ENCODE data around the gene MED13L.
A peak's percentile ranks its signal among the peaks of the same experiment; 100 is the strongest.

The MED13L gene

DNA sequence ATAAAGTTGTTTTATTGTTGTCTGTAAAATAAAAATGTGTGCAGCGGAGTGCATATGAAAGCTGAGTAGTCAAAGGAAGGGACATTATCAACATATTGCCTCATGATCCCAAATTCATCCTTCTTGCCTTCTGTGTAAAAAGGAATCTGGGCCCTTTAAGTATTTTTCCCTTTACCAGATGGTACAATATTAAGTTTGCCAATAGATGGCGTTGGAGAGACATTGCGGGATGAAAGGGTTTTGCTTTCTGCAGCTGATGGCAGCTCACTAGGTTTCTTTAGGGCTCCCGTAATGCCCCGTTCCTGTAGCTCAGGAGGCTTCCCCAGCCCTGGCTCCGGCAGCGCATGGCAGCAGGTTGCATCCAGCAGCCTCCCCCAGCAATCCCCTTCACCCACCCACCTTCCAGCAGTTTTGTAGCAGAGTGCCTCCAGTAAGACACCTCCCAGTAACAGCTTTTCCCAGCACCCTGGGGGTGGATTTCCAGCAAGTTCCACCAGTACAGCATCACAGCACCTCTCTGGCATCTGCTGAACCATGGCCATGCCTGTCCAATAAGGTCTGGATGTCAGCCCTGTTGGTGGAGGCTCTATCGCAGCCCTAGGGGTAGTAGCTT is 354.4 kb downstream of the MED13L start:
- Histone ChIP-seq H3K4me1 (ENCODE audit: insufficient read depth, poor library complexity, severe bottlenecking) (no peaks in the 10 kb centered on the region), H3K4me3 (ENCODE audit: severe bottlenecking) (no peak overlapping the region), H3K36me3 (ENCODE audit: low read depth) (no peaks in the 10 kb centered on the region), H3K27me3 (ENCODE audit: insufficient read depth, poor library complexity, severe bottlenecking) (no peaks in the 10 kb centered on the region), H3K27ac (ENCODE audit: poor library complexity, severe bottlenecking) (no peak overlapping the region), H3K9me3 (ENCODE audit: severe bottlenecking) (no peaks in the 10 kb centered on the region)
- no peak for ATAC-seq (ENCODE audit: low read depth)
- no peak for DNase-seq (ENCODE audit: low spot score)
- TF ChIP-seq, protein P1, sequence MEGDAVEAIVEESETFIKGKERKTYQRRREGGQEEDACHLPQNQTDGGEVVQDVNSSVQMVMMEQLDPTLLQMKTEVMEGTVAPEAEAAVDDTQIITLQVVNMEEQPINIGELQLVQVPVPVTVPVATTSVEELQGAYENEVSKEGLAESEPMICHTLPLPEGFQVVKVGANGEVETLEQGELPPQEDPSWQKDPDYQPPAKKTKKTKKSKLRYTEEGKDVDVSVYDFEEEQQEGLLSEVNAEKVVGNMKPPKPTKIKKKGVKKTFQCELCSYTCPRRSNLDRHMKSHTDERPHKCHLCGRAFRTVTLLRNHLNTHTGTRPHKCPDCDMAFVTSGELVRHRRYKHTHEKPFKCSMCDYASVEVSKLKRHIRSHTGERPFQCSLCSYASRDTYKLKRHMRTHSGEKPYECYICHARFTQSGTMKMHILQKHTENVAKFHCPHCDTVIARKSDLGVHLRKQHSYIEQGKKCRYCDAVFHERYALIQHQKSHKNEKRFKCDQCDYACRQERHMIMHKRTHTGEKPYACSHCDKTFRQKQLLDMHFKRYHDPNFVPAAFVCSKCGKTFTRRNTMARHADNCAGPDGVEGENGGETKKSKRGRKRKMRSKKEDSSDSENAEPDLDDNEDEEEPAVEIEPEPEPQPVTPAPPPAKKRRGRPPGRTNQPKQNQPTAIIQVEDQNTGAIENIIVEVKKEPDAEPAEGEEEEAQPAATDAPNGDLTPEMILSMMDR (IDR thresholded peaks at IDR 0.05; ENCODE audit: poor library complexity, severe bottlenecking): peak; percentile 4

DNA sequence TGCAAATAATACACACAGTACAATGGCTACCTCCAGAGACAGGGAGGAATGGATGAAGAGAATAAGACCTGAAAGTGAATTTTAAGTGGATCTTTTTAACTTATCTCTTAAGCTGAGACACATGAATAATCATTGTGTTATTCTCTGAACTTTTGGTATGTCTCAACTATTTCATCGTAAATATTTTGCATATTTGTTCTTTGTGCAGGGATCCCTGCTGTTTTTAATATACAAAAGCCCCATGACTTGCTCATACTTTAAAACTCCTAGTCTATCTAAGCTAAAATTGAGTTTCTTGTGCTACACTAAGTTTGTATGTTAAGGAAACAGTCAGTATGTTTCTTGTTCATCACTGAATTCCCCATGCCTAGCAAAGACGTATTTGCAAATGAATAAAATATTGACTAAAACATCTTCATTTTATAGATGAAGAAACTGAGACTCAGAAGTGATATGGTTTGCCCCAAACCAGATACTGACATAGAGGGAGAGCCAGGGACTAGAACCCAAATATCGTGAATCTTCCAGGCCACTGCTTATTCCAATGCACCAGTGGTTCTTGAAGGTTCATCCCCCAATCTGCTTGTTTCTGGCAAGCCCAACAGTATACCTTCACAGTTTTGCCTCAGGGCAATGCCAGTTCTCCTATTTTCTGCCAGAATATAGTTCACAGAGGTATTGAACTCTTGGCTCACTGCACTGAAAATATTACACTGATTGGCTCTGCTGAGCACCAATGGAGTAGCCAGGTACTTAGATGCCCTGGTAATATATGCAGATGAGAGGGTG is 356.9 kb downstream of the MED13L start:
- DNase-seq (ENCODE audit: low spot score): no peak
- TF ChIP-seq, protein P1 (IDR thresholded peaks at IDR 0.05; ENCODE audit: poor library complexity, severe bottlenecking): no peak
- no peak for ATAC-seq (ENCODE audit: low read depth)
- Histone ChIP-seq H3K4me1 (ENCODE audit: insufficient read depth, poor library complexity, severe bottlenecking) (no peaks in the 10 kb centered on the region), H3K27ac (ENCODE audit: poor library complexity, severe bottlenecking) (no peak overlapping the region), H3K4me3 (ENCODE audit: severe bottlenecking) (no peak overlapping the region), H3K27me3 (ENCODE audit: insufficient read depth, poor library complexity, severe bottlenecking) (no peaks in the 10 kb centered on the region), H3K36me3 (ENCODE audit: low read depth) (no peaks in the 10 kb centered on the region), H3K9me3 (ENCODE audit: severe bottlenecking) (no peaks in the 10 kb centered on the region)

DNA sequence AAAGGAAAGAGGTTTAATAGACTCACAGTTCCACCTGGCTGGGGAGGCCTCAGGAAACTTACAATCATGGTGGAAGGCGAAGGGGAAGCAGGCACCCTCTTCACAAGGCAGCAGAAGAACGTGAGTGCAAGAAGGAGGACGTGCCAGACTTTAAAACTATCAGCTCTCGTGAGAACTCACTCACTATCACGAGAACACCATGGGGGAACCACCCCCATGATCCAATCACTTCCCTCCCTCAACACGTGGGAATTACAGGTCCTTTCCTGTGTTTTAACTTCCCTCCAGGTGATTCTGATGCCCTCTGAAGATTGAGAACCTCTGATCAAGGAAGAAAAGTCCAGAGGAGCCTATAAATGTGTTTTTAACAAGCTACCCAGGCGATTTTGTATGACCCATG is 358.7 kb downstream of the MED13L start:
- H3K27me3 ChIP-seq (ENCODE audit: insufficient read depth, poor library complexity, severe bottlenecking): no peaks in the 10 kb centered on the region
- H3K9me3 ChIP-seq (ENCODE audit: severe bottlenecking): no peaks in the 10 kb centered on the region
- DNase-seq (ENCODE audit: low spot score): no peak

DNA sequence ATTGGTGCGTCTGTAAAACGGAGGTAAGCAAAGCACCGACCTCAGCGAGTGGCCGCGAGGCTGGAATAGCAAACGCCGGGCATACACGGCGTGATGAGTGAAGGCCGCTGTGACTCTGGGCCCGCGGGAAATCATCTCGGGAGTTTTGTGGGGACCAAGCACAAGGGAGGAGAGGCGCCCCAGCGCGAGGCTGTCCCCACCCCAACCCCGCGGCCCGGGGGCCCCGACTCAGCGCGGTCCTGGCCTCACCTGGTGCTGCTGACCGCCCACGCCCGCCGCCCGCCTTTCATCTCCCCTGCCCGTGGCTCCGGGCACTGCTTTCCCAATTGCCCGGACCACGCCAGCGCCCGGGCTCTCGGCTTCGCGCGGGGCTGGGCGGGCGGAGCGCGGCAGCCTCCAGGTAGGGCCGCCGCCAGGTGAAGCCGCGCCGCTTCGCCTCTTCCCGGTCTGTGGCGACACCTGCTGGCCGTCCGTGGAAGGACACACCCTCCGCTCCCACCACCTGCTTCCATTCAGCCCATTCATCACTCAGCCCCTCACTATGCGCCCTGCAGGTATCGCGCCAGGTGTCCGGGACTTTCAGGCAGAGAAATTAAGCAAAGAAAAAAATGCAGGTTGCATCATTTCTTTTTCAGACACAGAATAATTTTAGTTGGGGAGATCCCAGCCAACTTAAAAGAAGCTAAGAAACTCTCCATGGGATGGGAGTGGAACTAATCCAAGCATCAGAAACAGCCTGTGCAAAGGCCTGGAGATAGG is 360.4 kb downstream of the MED13L start:
- TF ChIP-seq, protein P1 (IDR thresholded peaks at IDR 0.05; ENCODE audit: poor library complexity, severe bottlenecking): peak; percentile 93
- Histone ChIP-seq H3K9me3 (ENCODE audit: severe bottlenecking) (no peaks in the 10 kb centered on the region), H3K36me3 (ENCODE audit: low read depth) (no peaks in the 10 kb centered on the region), H3K4me1 (ENCODE audit: insufficient read depth, poor library complexity, severe bottlenecking) (no peaks in the 10 kb centered on the region), H3K27me3 (ENCODE audit: insufficient read depth, poor library complexity, severe bottlenecking) (no peaks in the 10 kb centered on the region), H3K27ac (ENCODE audit: poor library complexity, severe bottlenecking) (no peak overlapping the region), H3K4me3 (ENCODE audit: severe bottlenecking) (peak overlapping the region; percentile 30)
- DNase-seq (ENCODE audit: low spot score): no peak
- peak; percentile 94 for ATAC-seq (ENCODE audit: low read depth)

More for the DNA sequence above, 358.7 kb downstream of the MED13L start:
- Histone ChIP-seq H3K27ac (ENCODE audit: poor library complexity, severe bottlenecking) (no peak overlapping the region), H3K36me3 (ENCODE audit: low read depth) (no peaks in the 10 kb centered on the region), H3K4me3 (ENCODE audit: severe bottlenecking) (no peak overlapping the region), H3K4me1 (ENCODE audit: insufficient read depth, poor library complexity, severe bottlenecking) (no peaks in the 10 kb centered on the region)
- TF ChIP-seq, protein P1 (IDR thresholded peaks at IDR 0.05; ENCODE audit: poor library complexity, severe bottlenecking): no peak
- ATAC-seq (ENCODE audit: low read depth): no peak
